Suprapubic skin (tissue), 4 donors: ENCODE measurements around the gene TRAF3. TPM values are rescaled to one million over a fixed set of nuclear protein-coding genes. Genes with fewer than 3 reads are reported as not detected.

Experiments used
- DNase-seq, 2 donors: peaks; one replicate each; pipeline ENCODE4 v3.0.0-alpha.2; 2019; ENCODE audit warnings: low spot score in 2 of 2
- H3K27ac ChIP-seq: fragments of 200-600 bp; sonication (generic); one replicate; pipeline ENCODE4 v1.5.1; 2019
- H3K27me3 ChIP-seq: fragments of 200-600 bp; sonication (generic); one replicate; pipeline ENCODE4 v1.5.1; 2019
- H3K36me3 ChIP-seq: fragments of 200-600 bp; sonication (generic); one replicate; pipeline ENCODE4 v1.5.1; 2019
- H3K4me1 ChIP-seq: fragments of 200-600 bp; sonication (generic); one replicate; pipeline ENCODE4 v1.5.1; 2019
- H3K4me3 ChIP-seq: fragments of 200-600 bp; sonication (generic); one replicate; pipeline ENCODE4 v1.5.1; 2019; ENCODE audit warnings: mild to moderate bottlenecking
- H3K9me3 ChIP-seq: fragments of 200-600 bp; sonication (generic); one replicate; pipeline ENCODE4 v1.5.1; 2019
- CTCF ChIP-seq, 2 donors: fragments of 200-600 bp in 1 of 2; fragments of 450-650 bp in 1 of 2; sonication (generic) in 1 of 2; IDR thresholded peaks; one replicate each; pipeline ENCODE4 v1.5.1; 2016 to 2019; ENCODE audit warnings: antibody characterized with exemption in 2 of 2, mild to moderate bottlenecking in 1 of 2, moderate library complexity in 1 of 2
- EP300 ChIP-seq: sonication (generic); formaldehyde crosslinking; IDR thresholded peaks from one replicate; pipeline ENCODE4 v1.6.1; 2017; ENCODE audit warnings: antibody characterized with exemption
- POLR2A ChIP-seq, 2 donors: fragments of 450-650 bp; IDR thresholded peaks; one replicate each; pipeline ENCODE4 v1.6.1; 2017; ENCODE audit warnings: antibody characterized with exemption in 2 of 2, mild to moderate bottlenecking in 2 of 2, moderate library complexity in 2 of 2
- POLR2AphosphoS5 ChIP-seq, 3 donors: sonication (generic); formaldehyde crosslinking; IDR thresholded peaks; one replicate each; pipeline ENCODE4 v1.6.1; 2017; ENCODE audit warnings: antibody characterized with exemption in 3 of 3
- WGBS: methylation state at CpG from one replicate; pipeline ENCODE4 v1.1.5; 2018; 5-methylcytosine and 5-hydroxymethylcytosine counted together
- total RNA-seq, 4 donors: library from RNA; depleted of rRNA; stranded (reverse); fragments of >200 nt; gene quantifications; one replicate each; pipeline ENCODE4 v1.1.0, GENCODE V29; 2016

Gene TRAF3
- total RNA-seq, 4 donors from 2014 or later = 8.7 to 22.8 (median 14.2) TPM

DNA sequence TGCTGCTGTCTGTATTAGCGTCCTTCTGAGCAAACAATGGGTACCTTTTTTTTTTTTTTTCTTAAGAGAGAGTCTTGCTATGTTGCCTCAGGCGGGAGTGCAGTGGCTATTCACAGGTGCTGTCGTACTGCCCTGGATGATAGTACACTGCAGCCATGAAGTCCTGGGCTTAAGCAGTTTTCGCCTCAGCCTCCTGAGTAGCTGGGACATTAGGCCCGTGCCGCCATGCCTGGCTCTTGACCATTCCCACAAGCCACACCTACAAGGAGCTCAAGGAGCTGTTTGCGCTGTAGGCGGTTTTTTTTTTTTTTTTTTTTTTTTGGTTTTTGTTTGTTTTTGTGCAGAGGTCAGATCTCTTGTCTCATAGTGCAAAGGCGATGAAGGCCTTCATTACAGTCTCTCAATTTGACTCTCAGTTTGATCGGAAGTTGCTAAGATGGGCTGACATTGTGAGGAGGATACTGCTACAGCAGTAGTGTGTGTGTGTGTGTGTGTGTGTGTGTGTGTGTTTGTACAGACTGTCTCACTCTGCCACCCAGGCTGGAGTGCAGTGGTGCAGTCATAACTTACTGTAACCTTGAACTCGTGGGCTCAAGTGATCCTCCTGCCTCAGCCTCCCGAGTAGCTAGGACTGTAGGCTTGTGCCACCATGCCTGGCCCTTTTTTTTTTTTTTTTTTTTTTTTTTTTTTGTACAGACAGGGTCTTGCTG lies 34.2 kb downstream of the TRAF3 start:
- Histone ChIP-seq H3K27me3 (no peaks in the 10 kb centered on the region), H3K36me3 (no peaks in the 10 kb centered on the region), H3K27ac (no peak overlapping the region), H3K4me3 (no peak overlapping the region), H3K4me1 (no peaks in the 10 kb centered on the region), H3K9me3 (no peaks in the 10 kb centered on the region)
- TF ChIP-seq EP300 = no peak
- no peak for TF ChIP-seq POLR2A (IDR thresholded peaks at IDR 0.05)
- no peak for TF ChIP-seq POLR2AphosphoS5 (IDR thresholded peaks at IDR 0.05)
- TF ChIP-seq CTCF (IDR thresholded peaks at IDR 0.05) = no peak
- WGBS = 84% methylated on average over 11 of the region's 12 CpGs
- DNase-seq = no peak

DNA sequence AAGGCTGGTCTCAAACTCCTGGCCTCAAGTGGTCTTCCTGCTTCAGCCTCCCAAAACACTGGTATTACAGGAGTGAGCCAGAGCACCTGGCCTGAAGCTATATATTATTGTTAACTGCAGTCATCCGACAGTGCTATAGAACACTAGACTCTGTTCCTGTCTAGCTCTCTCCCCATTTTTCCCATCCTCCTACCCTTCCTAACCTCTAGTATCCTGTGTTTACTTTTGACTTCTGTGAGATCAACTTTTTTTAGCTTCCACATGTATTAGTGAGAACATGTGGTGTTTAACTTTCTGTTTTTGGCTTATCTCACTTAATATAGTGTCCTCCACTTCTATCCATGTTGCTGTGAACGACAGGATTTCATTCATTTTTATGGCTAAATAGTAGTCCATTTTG lies 34.7 kb downstream of the TRAF3 start:
- H3K9me3 ChIP-seq = no peaks in the 10 kb centered on the region
- H3K27ac ChIP-seq = no peak overlapping the region
- no peaks in the 10 kb centered on the region for H3K4me1 ChIP-seq
- 90% methylated on average over 2 of the region's 2 CpGs for WGBS
- no peak for TF ChIP-seq CTCF (IDR thresholded peaks at IDR 0.05)
- no peak for TF ChIP-seq POLR2A (IDR thresholded peaks at IDR 0.05)
- no peak for TF ChIP-seq POLR2AphosphoS5 (IDR thresholded peaks at IDR 0.05)
- TF ChIP-seq EP300 = no peak
- DNase-seq = no peak
- no peak overlapping the region for H3K4me3 ChIP-seq
- H3K36me3 ChIP-seq = no peaks in the 10 kb centered on the region
- no peaks in the 10 kb centered on the region for H3K27me3 ChIP-seq

GRCh38 chr14:102813691-102814090 lies 36.4 kb downstream of the TRAF3 start:
- H3K27me3 ChIP-seq = no peaks in the 10 kb centered on the region
- no peak overlapping the region for H3K4me3 ChIP-seq
- no peak overlapping the region for H3K27ac ChIP-seq
- no peaks in the 10 kb centered on the region for H3K9me3 ChIP-seq
- 86% methylated on average over 5 of the region's 5 CpGs for WGBS
- no peaks in the 10 kb centered on the region for H3K36me3 ChIP-seq
- TF ChIP-seq EP300 (no peak), POLR2A (IDR thresholded peaks at IDR 0.05) (no peak), POLR2AphosphoS5 (IDR thresholded peaks at IDR 0.05) (no peak), CTCF (IDR thresholded peaks at IDR 0.05) (no peak)
- no peak for DNase-seq
- peaks cover 9% of the 10 kb centered on the region for H3K4me1 ChIP-seq

DNA sequence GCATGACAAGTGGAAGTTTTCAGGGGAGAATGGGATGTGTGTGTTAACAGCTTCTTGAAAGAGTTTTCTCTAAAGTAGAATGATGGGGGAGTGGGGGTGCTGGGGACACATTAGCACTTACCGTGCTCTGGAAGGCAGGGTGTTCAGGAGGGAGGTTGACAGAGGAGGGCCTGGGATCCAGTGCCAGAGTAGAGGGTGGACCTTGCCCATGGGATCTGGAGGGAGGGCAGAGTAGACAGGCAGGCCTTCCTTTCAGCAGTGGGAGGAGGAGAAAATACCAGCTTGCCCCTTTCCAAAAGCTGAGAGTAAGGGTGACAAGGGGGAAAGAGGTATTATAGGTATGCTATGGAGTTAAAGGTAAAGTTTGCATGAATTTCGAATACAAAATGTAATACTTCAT lies 40.1 kb downstream of the TRAF3 start:
- H3K9me3 ChIP-seq = no peaks in the 10 kb centered on the region
- DNase-seq = no peak
- no peak overlapping the region for H3K4me3 ChIP-seq
- peaks cover 22% of the 10 kb centered on the region for H3K4me1 ChIP-seq
- H3K36me3 ChIP-seq = no peaks in the 10 kb centered on the region
- TF ChIP-seq POLR2AphosphoS5 (IDR thresholded peaks at IDR 0.05) = no peak
- TF ChIP-seq POLR2A (IDR thresholded peaks at IDR 0.05) = no peak
- TF ChIP-seq CTCF (IDR thresholded peaks at IDR 0.05) = no peak
- TF ChIP-seq EP300 = no peak
- no peaks in the 10 kb centered on the region for H3K27me3 ChIP-seq
- WGBS = 91% methylated on average over 2 of the region's 2 CpGs
- H3K27ac ChIP-seq = no peak overlapping the region

GRCh38 chr14:102817942-102818940 lies 41.0 kb downstream of the TRAF3 start:
- Histone ChIP-seq H3K27me3 (no peaks in the 10 kb centered on the region), H3K4me1 (peaks cover 22% of the 10 kb centered on the region), H3K4me3 (no peak overlapping the region), H3K36me3 (no peaks in the 10 kb centered on the region), H3K27ac (no peak overlapping the region), H3K9me3 (no peaks in the 10 kb centered on the region)
- DNase-seq = no peak
- no peak for TF ChIP-seq POLR2AphosphoS5 (IDR thresholded peaks at IDR 0.05)
- TF ChIP-seq POLR2A (IDR thresholded peaks at IDR 0.05) = no peak
- no peak for TF ChIP-seq EP300
- no peak for TF ChIP-seq CTCF (IDR thresholded peaks at IDR 0.05)
- 87% methylated on average over 10 of the region's 10 CpGs for WGBS
